SJCRH30 (cell line): ENCODE measurements around the gene MDP1. TPM values are rescaled to one million over a fixed set of nuclear protein-coding genes. Genes with fewer than 3 reads are reported as not detected.

ENCODE experiments used
- DNase-seq, 2 experiments: peaks; one replicate each; pipeline ENCODE4 v3.0.0-alpha.2; 2015 to 2020
- H3K27ac ChIP-seq: fragments of 250-450 bp; sonication (Bioruptor Pico); 2 replicates; pipeline ENCODE4 v1.5.1; 2020; ENCODE audit warnings: mild to moderate bottlenecking, moderate library complexity
- H3K27me3 ChIP-seq: fragments of 250-450 bp; sonication (Bioruptor Pico); 2 replicates; pipeline ENCODE4 v1.5.1; 2020; ENCODE audit warnings: mild to moderate bottlenecking, moderate library complexity
- H3K36me3 ChIP-seq: fragments of 250-450 bp; sonication (Bioruptor Pico); 2 replicates; pipeline ENCODE4 v1.5.1; 2020; ENCODE audit warnings: mild to moderate bottlenecking, moderate library complexity
- H3K4me1 ChIP-seq: fragments of 250-450 bp; sonication (Bioruptor Pico); 2 replicates; pipeline ENCODE4 v1.5.1; 2020; ENCODE audit warnings: mild to moderate bottlenecking, moderate library complexity
- H3K4me3 ChIP-seq: fragments of 250-450 bp; sonication (Bioruptor Pico); 2 replicates; pipeline ENCODE4 v1.5.1; 2020; ENCODE audit warnings: mild to moderate bottlenecking, moderate library complexity
- H3K9me3 ChIP-seq: fragments of 250-450 bp; sonication (Bioruptor Pico); replicated peaks from 2 replicates; pipeline ENCODE4 v1.5.1; 2020; ENCODE audit warnings: mild to moderate bottlenecking, moderate library complexity
- total RNA-seq: library from RNA; depleted of rRNA; stranded (reverse); fragments of >200 nt; shearing (Covaris generic); gene quantifications from 2 replicates; pipeline ENCODE4 v1.2.3, GENCODE V29; 2014

The MDP1 gene
- total RNA-seq, 1 experiment from 2014 or later = 27.7 TPM

GRCh38 chr14:24189059-24189375 lies 26.8 kb downstream of the MDP1 start:
- Histone ChIP-seq H3K4me3 (peak overlapping the region; percentile 79), H3K27me3 (no peaks in the 10 kb centered on the region), H3K4me1 (peaks cover 7% of the 10 kb centered on the region; the same call in 1 of the 2 replicates), H3K9me3 (no peaks in the 10 kb centered on the region), H3K36me3 (peaks cover 29% of the 10 kb centered on the region), H3K27ac (peak overlapping the region; percentile 11; the same call in 1 of the 2 replicates)
- no peak for DNase-seq

GRCh38 chr14:24188251-24189058 lies 27.4 kb downstream of the MDP1 start, which contains the start of gene IPO4:
IPO4 (minus strand) TSS chr14:24188816; CDS start chr14:24188787, 29 bp downstream.
- Histone ChIP-seq H3K9me3 (no peaks in the 10 kb centered on the region), H3K27ac (peak within 1 kb of the TSS; percentile 48), H3K36me3 (peaks cover 30% of the 10 kb centered on the region), H3K4me1 (peaks cover 7% of the 10 kb centered on the region; the same call in 1 of the 2 replicates), H3K27me3 (no peaks in the 10 kb centered on the region), H3K4me3 (peak within 1 kb of the TSS; percentile 79)
- peak; percentile 98 for DNase-seq

GRCh38 chr14:24187539-24187915 lies 28.3 kb downstream of the MDP1 start:
- no peak for DNase-seq
- H3K27me3 ChIP-seq = no peaks in the 10 kb centered on the region
- H3K9me3 ChIP-seq = no peaks in the 10 kb centered on the region
- H3K36me3 ChIP-seq = peaks cover 34% of the 10 kb centered on the region
- H3K27ac ChIP-seq = no peak overlapping the region
- H3K4me3 ChIP-seq = peak overlapping the region; percentile 79
- peaks cover 7% of the 10 kb centered on the region; the same call in 1 of the 2 replicates for H3K4me1 ChIP-seq

GRCh38 chr14:24186831-24187538 lies 28.9 kb downstream of the MDP1 start:
- peaks cover 7% of the 10 kb centered on the region; the same call in 1 of the 2 replicates for H3K4me1 ChIP-seq
- H3K27me3 ChIP-seq = no peaks in the 10 kb centered on the region
- no peak overlapping the region for H3K27ac ChIP-seq
- H3K9me3 ChIP-seq = no peaks in the 10 kb centered on the region
- no peak overlapping the region for H3K4me3 ChIP-seq
- DNase-seq = no peak
- H3K36me3 ChIP-seq = peaks cover 32% of the 10 kb centered on the region

GRCh38 chr14:24185741-24186140 lies 30.1 kb downstream of the MDP1 start:
- Histone ChIP-seq H3K9me3 (no peaks in the 10 kb centered on the region), H3K4me3 (no peak overlapping the region), H3K27ac (no peak overlapping the region), H3K4me1 (peaks cover 7% of the 10 kb centered on the region; the same call in 1 of the 2 replicates), H3K36me3 (peaks cover 40% of the 10 kb centered on the region), H3K27me3 (no peaks in the 10 kb centered on the region)
- no peak for DNase-seq

GRCh38 chr14:24185026-24185425 lies 30.8 kb downstream of the MDP1 start:
- Histone ChIP-seq H3K27ac (no peak overlapping the region), H3K4me1 (peaks cover 7% of the 10 kb centered on the region; the same call in 1 of the 2 replicates), H3K9me3 (no peaks in the 10 kb centered on the region), H3K4me3 (no peak overlapping the region), H3K36me3 (peaks cover 44% of the 10 kb centered on the region), H3K27me3 (no peaks in the 10 kb centered on the region)
- DNase-seq = no peak

- Histone ChIP-seq H3K4me1 (peaks cover 7% of the 10 kb centered on the region; the same call in 1 of the 2 replicates), H3K27me3 (no peaks in the 10 kb centered on the region), H3K27ac (no peak overlapping the region), H3K36me3 (peaks cover 48% of the 10 kb centered on the region), H3K9me3 (no peaks in the 10 kb centered on the region), H3K4me3 (no peak overlapping the region)
- DNase-seq = no peak
These were observed 31.5 kb downstream of the MDP1 start for GRCh38 chr14:24184104-24184970.

- no peaks in the 10 kb centered on the region for H3K9me3 ChIP-seq
- H3K4me1 ChIP-seq = 0 out of 2 replicates have a peak, but pooled peaks cover 5% of the 10 kb centered on the region
- no peak for DNase-seq
- no peaks in the 10 kb centered on the region for H3K27me3 ChIP-seq
- peaks cover 55% of the 10 kb centered on the region for H3K36me3 ChIP-seq
- no peak overlapping the region for H3K4me3 ChIP-seq
- no peak overlapping the region for H3K27ac ChIP-seq
These were observed 32.8 kb downstream of the MDP1 start for GRCh38 chr14:24183014-24183481.

- no peak for DNase-seq
- H3K36me3 ChIP-seq = peaks cover 55% of the 10 kb centered on the region
- H3K4me1 ChIP-seq = no peaks in the 10 kb centered on the region
- H3K4me3 ChIP-seq = no peak overlapping the region
- H3K9me3 ChIP-seq = no peaks in the 10 kb centered on the region
- H3K27me3 ChIP-seq = no peaks in the 10 kb centered on the region
- H3K27ac ChIP-seq = no peak overlapping the region
These were observed 33.6 kb downstream of the MDP1 start for GRCh38 chr14:24182110-24182882.

GRCh38 chr14:24181371-24182077 lies 34.3 kb downstream of the MDP1 start:
- Histone ChIP-seq H3K27me3 (no peaks in the 10 kb centered on the region), H3K9me3 (no peaks in the 10 kb centered on the region), H3K36me3 (peaks cover 52% of the 10 kb centered on the region), H3K27ac (no peak overlapping the region), H3K4me1 (no peaks in the 10 kb centered on the region), H3K4me3 (no peak overlapping the region)
- no peak for DNase-seq

- no peak for DNase-seq
- Histone ChIP-seq H3K4me3 (no peak overlapping the region), H3K4me1 (no peaks in the 10 kb centered on the region), H3K9me3 (no peaks in the 10 kb centered on the region), H3K27me3 (no peaks in the 10 kb centered on the region), H3K27ac (no peak overlapping the region), H3K36me3 (peaks cover 44% of the 10 kb centered on the region)
These were observed 35.7 kb downstream of the MDP1 start for GRCh38 chr14:24179961-24180796.

- H3K36me3 ChIP-seq = peaks cover 36% of the 10 kb centered on the region
- H3K4me1 ChIP-seq = no peaks in the 10 kb centered on the region
- no peak overlapping the region for H3K4me3 ChIP-seq
- H3K27me3 ChIP-seq = no peaks in the 10 kb centered on the region
- no peaks in the 10 kb centered on the region for H3K9me3 ChIP-seq
- no peak for DNase-seq
- no peak overlapping the region for H3K27ac ChIP-seq
These were observed 36.4 kb downstream of the MDP1 start for GRCh38 chr14:24179294-24179960.
